ENCODE measurements around the gene VPS37C. TPM values are rescaled to one million over a fixed set of nuclear protein-coding genes. Genes with fewer than 3 reads are reported as not detected.

Gene VPS37C
- total RNA-seq, 2 experiments from 2014 or later = 5.5 to 5.8 TPM

DNA sequence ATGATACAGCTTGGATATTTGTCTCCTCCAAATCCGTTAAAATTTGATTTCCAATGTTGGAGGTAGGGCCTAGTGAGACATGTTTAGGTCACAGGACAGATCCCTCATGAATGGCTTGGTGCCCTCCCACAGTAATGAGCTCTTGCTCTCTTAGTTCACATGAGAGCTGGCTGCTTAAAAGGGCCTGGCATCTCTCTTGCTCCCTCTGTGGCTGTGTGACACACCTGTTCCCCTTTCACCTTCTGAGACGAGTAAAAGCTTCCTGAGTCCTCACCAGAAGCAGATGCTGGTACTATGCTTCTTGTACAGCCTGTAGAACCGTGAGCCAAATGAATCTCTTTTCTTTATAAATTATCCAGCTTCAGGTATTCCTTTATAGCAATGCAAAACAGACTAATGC lies 3.5 kb downstream of the VPS37C start:
- ChIA-PET POLR2A (no interaction called here), CTCF (interaction anchor here (0.8 to 1.5 kb wide), 6 partner anchors 10 to 1353 kb away, joined by 3 to 4 read pairs (median 4); no protein-coding TSS in a partner anchor)
- Mint-ChIP-seq H3K27ac (no peak overlapping the region), H3K4me1 (peaks cover 46% of the 10 kb centered on the region), H3K4me3 (no peak overlapping the region), H3K27me3 (no peaks in the 10 kb centered on the region), H3K36me3 (ENCODE audit: low read depth) (peaks cover 32% of the 10 kb centered on the region), H3K9me3 (peaks cover 21% of the 10 kb centered on the region)
- no peak for DNase-seq

DNA sequence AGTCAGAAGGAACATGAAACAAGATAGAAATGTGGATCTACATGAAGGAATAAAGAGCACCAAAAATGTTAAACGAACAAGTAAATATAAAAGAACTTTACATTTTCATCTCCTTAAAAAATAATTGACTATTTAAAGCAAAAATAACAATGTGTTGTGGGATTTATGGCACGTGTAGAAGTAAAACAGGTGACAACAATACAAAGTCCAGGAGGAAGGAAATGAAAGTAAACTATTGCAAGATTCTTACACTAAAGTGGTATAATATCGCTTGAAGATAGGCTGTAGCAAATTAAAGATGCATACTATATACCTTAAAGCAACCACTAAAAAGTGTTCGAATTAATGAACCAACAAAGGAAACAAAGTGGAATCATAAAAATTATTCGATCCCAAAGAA lies 5.5 kb downstream of the VPS37C start:
- POLR2A ChIA-PET = no interaction called here
- CTCF ChIA-PET = no interaction called here
- Mint-ChIP-seq H3K9me3 (peaks cover 21% of the 10 kb centered on the region), H3K36me3 (ENCODE audit: low read depth) (peaks cover 33% of the 10 kb centered on the region), H3K4me1 (peaks cover 33% of the 10 kb centered on the region), H3K27me3 (no peaks in the 10 kb centered on the region), H3K27ac (no peak overlapping the region), H3K4me3 (no peak overlapping the region)
- DNase-seq = no peak

DNA sequence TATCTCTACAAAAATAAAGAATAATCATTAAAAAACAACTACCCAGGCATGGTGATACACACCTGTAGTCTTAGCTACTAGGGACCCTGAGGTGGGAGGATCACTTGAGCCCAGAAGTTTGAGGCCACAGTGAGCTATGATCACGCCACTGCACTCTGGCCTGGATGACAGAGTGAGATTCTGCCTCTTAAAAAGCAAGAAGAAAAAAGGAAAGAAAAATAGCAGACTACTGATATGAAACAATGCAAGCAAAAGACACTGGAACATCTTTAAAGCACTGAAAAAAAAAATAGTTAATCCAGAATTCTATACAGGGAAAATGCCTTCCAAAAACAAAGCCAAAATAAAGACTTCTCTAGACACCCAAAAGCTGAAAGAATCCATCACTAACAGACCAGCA lies 5.9 kb downstream of the VPS37C start:
- Mint-ChIP-seq H3K27ac (no peak overlapping the region), H3K36me3 (ENCODE audit: low read depth) (peaks cover 33% of the 10 kb centered on the region), H3K9me3 (peaks cover 21% of the 10 kb centered on the region), H3K4me3 (no peak overlapping the region), H3K27me3 (no peaks in the 10 kb centered on the region), H3K4me1 (peaks cover 29% of the 10 kb centered on the region)
- CTCF ChIA-PET = no interaction called here
- no peak for DNase-seq
- POLR2A ChIA-PET = no interaction called here

DNA sequence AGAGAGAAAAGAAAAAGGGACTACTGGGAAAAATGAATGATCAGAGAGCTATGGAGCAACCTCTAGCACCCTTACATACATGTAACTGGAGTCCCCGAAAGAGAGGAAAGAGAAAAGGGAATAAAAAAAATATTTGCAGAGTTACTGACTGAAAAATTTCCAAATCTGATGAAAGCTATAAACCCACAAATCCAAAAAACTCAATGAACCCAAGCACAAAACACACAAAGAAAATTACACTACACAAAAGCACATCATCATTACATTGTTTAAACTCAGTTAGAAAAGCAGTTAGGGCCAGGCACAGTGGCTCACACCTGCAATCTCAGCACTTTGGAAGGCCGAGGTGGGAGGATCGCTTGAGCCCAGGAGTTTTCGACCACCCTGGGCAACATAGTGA lies 6.7 kb downstream of the VPS37C start:
- POLR2A ChIA-PET = no interaction called here
- CTCF ChIA-PET = interaction anchor here (1.1 kb wide), 1 partner anchor 16 kb away, joined by 3 read pairs; no protein-coding TSS in a partner anchor
- no peak overlapping the region for H3K27ac Mint-ChIP-seq
- no peak for DNase-seq
- peaks cover 23% of the 10 kb centered on the region for H3K4me1 Mint-ChIP-seq
- no peaks in the 10 kb centered on the region for H3K27me3 Mint-ChIP-seq
- H3K36me3 Mint-ChIP-seq (ENCODE audit: low read depth) = peaks cover 33% of the 10 kb centered on the region
- H3K4me3 Mint-ChIP-seq = no peak overlapping the region
- H3K9me3 Mint-ChIP-seq = peaks cover 21% of the 10 kb centered on the region

DNA sequence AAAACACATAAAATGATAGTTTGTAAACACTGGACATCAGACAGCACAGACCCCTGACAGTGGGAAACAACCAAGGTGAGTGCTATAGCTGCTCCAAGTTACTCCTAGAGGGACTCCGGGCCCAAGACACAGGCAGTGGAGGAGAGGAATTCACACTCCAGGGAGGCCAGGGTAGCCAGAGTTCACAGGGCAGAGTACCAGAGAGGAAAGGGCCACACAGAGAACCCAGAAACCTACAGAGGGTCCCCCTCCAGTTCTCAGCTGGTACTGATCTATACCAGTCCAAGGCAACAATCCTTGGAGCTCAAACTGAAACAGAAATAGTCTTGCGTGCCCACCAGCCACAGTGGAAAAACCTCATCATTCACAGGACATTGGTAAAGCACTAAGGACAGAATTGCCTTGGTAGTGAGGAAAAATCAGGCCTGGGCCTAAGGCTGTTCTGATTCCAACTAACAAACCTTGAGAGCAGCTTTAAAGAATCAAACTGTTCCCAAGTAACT lies 7.6 kb downstream of the VPS37C start:
- peaks cover 15% of the 10 kb centered on the region for H3K4me1 Mint-ChIP-seq
- no peak overlapping the region for H3K27ac Mint-ChIP-seq
- ChIA-PET POLR2A (no interaction called here), CTCF (interaction anchor here (1.1 kb wide), 1 partner anchor 15 kb away, joined by 3 read pairs; no protein-coding TSS in a partner anchor)
- no peak for DNase-seq
- H3K36me3 Mint-ChIP-seq (ENCODE audit: low read depth) = peaks cover 33% of the 10 kb centered on the region
- peaks cover 21% of the 10 kb centered on the region for H3K9me3 Mint-ChIP-seq
- no peak overlapping the region for H3K4me3 Mint-ChIP-seq
- H3K27me3 Mint-ChIP-seq = no peaks in the 10 kb centered on the region

DNA sequence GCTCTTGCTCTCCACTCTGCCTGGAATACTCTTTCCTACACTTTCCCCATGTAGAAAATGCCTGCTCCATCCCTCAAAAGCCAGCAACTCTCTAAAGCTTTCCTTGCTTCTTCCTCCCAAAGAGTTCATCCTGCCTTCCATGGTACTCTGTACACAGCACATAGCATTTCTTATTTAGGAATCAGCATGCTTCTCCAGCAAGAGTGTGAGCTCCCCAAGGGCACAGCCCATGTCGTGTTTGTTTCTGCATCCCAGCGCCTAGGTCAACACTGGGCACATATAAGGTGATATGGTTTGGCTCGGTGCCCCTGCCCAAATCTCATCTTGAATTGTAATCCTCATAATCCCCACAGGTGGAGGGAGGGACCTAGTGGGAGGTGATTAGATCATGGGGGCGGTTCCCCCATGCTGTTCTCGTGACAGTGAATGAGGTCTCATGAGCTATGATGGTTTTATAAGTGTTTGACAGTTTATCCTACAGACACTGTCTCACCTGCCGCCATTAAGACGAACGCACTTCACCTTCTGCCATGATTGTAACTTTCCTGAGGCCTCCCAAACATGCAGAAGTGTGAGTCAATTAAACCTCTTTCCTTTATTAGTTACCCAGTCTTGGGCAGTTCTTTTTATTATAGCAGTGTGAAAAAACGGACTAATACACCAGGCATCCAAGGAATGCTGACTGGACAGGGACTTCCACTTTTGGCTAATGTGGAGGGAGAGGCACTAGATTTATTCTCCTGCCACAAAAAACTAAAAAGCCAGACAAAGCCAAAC lies 8.2 kb downstream of the VPS37C start:
- Mint-ChIP-seq H3K9me3 (peaks cover 21% of the 10 kb centered on the region), H3K4me3 (no peak overlapping the region), H3K27ac (no peak overlapping the region), H3K36me3 (ENCODE audit: low read depth) (peaks cover 33% of the 10 kb centered on the region), H3K27me3 (no peaks in the 10 kb centered on the region), H3K4me1 (peaks cover 14% of the 10 kb centered on the region)
- CTCF ChIA-PET = interaction anchor here (0.9 kb wide), 1 partner anchor 24 kb away, joined by 4 read pairs; no protein-coding TSS in a partner anchor
- POLR2A ChIA-PET = no interaction called here
- no peak for DNase-seq

DNA sequence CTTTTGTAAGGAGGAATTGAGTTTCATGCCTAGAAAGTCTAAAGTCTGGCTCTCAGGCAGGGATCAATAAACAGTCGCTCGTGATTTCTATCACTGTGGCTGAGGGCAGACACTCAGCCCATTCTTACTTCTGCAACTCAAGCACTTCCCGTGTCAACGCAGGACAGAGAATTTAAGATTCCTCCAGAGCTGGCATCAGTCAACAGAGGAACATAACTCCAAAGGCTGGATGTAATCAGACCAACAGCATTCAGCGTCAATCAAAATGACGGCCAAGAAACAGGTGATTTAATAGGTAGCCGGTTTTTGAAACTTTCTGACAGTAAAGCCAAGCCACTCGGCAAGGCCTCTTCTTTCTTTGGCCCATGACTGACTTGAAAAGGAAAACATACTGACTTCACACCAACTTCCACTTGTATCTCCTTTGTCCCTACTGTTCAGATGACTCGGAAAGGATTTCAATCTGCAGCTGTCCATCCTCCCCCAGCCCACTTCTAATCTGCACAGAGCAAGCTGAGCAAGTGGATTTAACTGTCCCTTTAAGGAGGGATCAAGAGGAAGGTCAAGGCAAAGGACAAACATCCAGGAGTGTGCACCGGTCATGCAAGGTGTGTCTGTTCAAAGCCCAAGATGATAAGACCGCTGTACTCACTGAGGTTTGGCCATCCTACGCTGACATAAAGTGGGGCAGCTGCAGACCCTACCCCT lies 9.5 kb downstream of the VPS37C start:
- peaks cover 19% of the 10 kb centered on the region for H3K9me3 Mint-ChIP-seq
- peaks cover 8% of the 10 kb centered on the region for H3K4me1 Mint-ChIP-seq
- no peak overlapping the region for H3K4me3 Mint-ChIP-seq
- ChIA-PET CTCF (interaction anchor here (0.9 to 1.6 kb wide), 2 partner anchors 8 to 23 kb away, joined by 4 to 8 read pairs; no protein-coding TSS in a partner anchor), POLR2A (no interaction called here)
- H3K27ac Mint-ChIP-seq = no peak overlapping the region
- no peak for DNase-seq
- H3K27me3 Mint-ChIP-seq = no peaks in the 10 kb centered on the region
- H3K36me3 Mint-ChIP-seq (ENCODE audit: low read depth) = peaks cover 25% of the 10 kb centered on the region

DNA sequence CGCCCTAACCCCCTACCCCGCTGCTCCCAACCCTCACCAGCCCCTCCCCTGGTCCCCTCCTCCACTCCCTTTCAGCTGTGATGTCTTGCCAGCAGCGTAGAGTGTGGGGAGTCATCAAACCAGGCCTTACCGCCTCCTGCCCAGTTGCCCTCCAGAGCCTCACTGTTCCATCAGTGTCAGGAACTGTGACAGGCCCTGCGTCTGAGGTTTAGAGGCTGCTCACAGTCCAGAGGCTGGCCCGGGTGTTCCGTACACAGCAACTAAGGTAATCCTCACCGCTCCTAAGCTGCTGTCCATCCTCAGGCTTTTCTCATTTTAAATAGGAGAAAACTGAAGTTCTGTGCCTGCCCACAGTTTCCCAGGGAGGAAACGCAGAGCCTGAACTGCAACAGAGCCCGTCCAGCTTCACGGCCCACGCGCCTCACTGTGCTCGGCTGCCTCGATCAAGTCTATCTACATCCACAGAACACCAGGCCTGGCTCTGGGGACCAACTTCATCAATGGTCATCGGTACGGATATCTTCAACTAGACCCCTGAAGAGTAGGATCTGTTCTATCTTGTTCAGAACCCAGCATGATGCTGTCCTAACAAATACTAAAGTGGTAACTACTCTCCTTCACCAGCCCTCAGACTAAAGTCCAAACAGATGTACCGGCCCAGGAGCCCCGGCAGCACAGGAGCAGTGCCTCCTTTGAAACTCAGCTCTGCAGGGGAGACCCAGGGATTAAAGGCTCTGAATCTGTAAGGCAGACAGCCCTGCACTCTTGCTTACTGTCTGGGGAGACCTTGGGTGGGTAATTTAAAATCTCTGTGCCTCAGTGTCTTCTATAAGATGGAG lies 10.3 kb downstream of the VPS37C start:
- Mint-ChIP-seq H3K27ac (peak overlapping the region; percentile 48), H3K4me3 (no peak overlapping the region), H3K36me3 (ENCODE audit: low read depth) (peaks cover 24% of the 10 kb centered on the region), H3K9me3 (peaks cover 18% of the 10 kb centered on the region), H3K4me1 (peaks cover 12% of the 10 kb centered on the region), H3K27me3 (no peaks in the 10 kb centered on the region)
- POLR2A ChIA-PET = no interaction called here
- CTCF ChIA-PET = interaction anchor here (1.6 kb wide), 1 partner anchor 9 kb away, joined by 8 read pairs; no protein-coding TSS in a partner anchor
- DNase-seq = no peak

DNA sequence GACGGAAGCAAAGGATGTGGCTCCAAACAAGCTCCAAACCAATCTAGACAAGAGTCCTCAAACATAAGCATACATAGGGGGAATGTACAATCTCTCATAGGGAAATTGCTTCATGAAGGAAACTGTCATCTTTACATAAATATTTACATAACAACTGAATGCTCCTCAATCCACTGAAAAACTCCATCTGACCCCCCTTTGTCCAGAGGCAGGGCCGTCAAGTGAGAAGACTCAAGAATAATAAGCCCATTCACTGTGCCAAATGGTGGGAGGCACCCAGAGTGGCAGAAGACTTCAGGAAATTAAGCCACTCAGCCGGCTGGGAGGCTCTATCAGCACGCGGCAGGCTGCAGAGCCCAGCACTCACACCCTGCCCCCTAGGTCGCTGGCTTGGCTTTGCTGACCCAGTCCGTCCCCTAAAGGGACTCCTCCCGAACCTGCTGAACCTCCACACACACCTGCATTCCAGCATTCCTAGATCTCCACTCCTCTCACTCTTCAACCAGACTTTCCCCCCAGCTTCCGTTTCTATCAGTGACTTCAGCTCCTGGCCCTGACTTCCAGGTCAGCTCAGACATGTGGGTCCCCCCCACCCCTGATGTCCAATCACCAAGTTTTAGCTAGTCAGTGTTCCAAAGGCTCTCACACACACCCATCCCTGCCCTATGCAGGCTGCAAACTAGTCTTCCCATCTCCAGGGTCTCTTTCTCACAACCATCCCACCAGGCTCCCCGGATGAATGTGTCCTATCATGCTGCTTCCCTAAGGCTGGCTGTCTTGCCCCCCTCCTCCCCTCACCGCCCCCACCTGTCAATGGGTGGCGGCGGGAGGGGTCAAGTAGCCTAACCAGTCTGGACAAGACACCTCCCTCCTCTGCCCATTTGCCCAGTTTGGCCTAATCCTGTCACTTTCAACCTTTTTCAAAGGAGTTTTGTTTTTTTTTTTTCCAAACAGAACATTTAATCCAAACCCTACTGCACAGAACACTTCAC lies 11.3 kb downstream of the VPS37C start:
- Mint-ChIP-seq H3K4me3 (no peak overlapping the region), H3K27me3 (no peaks in the 10 kb centered on the region), H3K9me3 (peaks cover 10% of the 10 kb centered on the region), H3K27ac (no peak overlapping the region), H3K4me1 (peaks cover 13% of the 10 kb centered on the region), H3K36me3 (ENCODE audit: low read depth) (peaks cover 14% of the 10 kb centered on the region)
- DNase-seq = no peak
- ChIA-PET CTCF (interaction anchor here (0.8 to 0.9 kb wide), 2 partner anchors 37 to 180 kb away, joined by 3 to 4 read pairs; no protein-coding TSS in a partner anchor), POLR2A (interaction anchor here (0.5 kb wide), 1 partner anchor 238 kb away, joined by 3 read pairs; no protein-coding TSS in a partner anchor)

DNA sequence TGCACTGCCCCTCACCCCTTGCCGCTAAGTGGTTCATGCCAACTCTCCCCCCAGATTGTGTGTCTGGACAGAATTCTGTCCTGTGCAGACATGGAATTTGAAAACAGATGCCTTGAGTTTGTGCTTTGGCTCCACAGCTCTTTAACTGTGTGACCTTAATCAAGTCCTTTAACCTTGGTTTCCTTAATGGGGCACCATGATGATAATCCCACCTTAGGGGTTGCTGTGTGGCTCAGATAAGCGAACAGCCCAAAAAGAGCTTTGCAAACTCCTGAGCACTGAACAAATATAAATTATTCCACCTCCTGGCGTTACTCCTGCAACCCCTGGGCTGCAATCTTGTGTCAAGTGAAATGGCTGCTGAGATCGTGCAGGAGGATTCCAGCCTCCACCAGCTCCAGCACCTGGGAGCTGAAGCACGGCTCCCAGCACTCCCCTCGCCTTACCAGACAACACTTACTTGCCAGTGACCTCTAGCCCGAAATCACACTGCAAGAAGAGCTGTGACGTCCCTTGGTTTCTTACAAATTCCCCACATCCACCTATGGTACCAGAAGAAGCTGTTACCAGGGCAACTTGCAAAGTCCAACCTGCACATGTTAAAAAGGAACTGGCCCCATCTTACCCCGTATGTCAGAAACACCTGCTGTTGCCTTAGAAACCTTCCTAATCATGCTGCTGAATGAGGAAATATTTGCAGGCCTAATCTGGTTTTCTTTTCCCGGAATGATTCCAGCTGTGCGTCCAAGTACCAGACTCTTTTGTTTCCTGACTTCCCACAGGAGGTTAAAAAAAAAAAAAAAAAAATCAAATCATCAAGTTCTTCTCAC lies 13.2 kb downstream of the VPS37C start:
- H3K4me1 Mint-ChIP-seq = peaks cover 13% of the 10 kb centered on the region
- DNase-seq = no peak
- H3K9me3 Mint-ChIP-seq = no peaks in the 10 kb centered on the region
- H3K4me3 Mint-ChIP-seq = no peak overlapping the region
- CTCF ChIA-PET = interaction anchor here (0.9 to 1.4 kb wide), 3 partner anchors 9 to 13 kb away, joined by 3 to 7 read pairs (median 3); partner anchors contain the start of gene VPS37C
- POLR2A ChIA-PET = no interaction called here
- no peaks in the 10 kb centered on the region for H3K27me3 Mint-ChIP-seq
- no peak overlapping the region for H3K27ac Mint-ChIP-seq
- peaks cover 4% of the 10 kb centered on the region for H3K36me3 Mint-ChIP-seq (ENCODE audit: low read depth)

DNA sequence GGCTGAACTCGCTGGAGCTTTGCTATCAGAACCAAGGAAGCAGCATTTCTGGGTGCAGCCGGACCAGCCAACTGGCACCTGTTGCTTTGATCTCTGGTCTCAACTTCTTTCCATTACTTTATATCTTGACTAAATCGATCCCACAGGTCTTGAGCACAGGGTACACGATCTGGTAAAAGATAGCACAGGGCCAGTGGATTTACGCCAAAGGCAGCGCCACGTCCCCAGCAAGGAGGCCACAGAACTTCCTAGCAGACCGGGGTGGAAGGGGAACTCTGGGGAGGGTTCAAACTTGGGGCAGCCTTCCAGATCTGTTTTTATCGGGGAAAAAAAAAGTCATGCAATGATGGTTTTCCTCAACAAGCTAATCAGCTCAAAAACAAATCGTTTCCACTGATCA lies 14.0 kb downstream of the VPS37C start:
- no peak overlapping the region for H3K4me3 Mint-ChIP-seq
- H3K27ac Mint-ChIP-seq = no peak overlapping the region
- ChIA-PET POLR2A (no interaction called here), CTCF (interaction anchor here (1.2 to 1.4 kb wide), 2 partner anchors 10 to 13 kb away, joined by 3 to 7 read pairs; partner anchors contain the start of gene VPS37C)
- no peaks in the 10 kb centered on the region for H3K36me3 Mint-ChIP-seq (ENCODE audit: low read depth)
- no peak for DNase-seq
- H3K27me3 Mint-ChIP-seq = no peaks in the 10 kb centered on the region
- H3K9me3 Mint-ChIP-seq = no peaks in the 10 kb centered on the region
- H3K4me1 Mint-ChIP-seq = peaks cover 13% of the 10 kb centered on the region

Data from activated CD4-positive, alpha-beta T cell treated with anti-CD3 and anti-CD28 coated beads, Interleukin-2, amount 10 ng/mL, durations not matched to agents 7 days and 5 days (primary cell).